IMR-90 (cell line): ENCODE results near the gene ANK3. TPM values are rescaled to one million over a fixed set of nuclear protein-coding genes. Genes with fewer than 3 reads are reported as not detected.
"Not testable (repeated sequence)": the region's sequence is repeated elsewhere in the genome, so short reads cannot be mapped to it uniquely, and the experiment has no call there.

ENCODE experiments used
- ATAC-seq: fragments of 200-7000 bp; cut with Tn5 transposase; 2 replicates; pipeline ENCODE4 v1.9.1; 2020; ENCODE audit warnings: low read depth, mild to moderate bottlenecking, moderate library complexity
- BruUV-seq: library from RNA; stranded (reverse); fragments of 400-500 nt; replicated peaks from 2 replicates; lab custom pipeline; 2021; lab: Mats Ljungman, UMichigan
- CTCF ChIA-PET: fragments of 300-600 bp; formaldehyde crosslinking; extraction: SDS; loops from one replicate; lab custom pipeline; 2021; ENCODE audit warnings: antibody characterized with exemption; lab: Yijun Ruan, JAX
- POLR2A ChIA-PET: fragments of 300-600 bp; sonication (Branson Sonifier 250); formaldehyde crosslinking; loops from one replicate; lab custom pipeline; 2022; ENCODE audit warnings: antibody characterized with exemption; ENCODE audit not compliant: unreplicated experiment; lab: Charles Lee
- DNase-seq: peaks from one replicate; pipeline ENCODE4 v3.0.0; 2013
- H2AFZ ChIP-seq: replicated peaks from 2 replicates; pipeline ENCODE3; 2013; ENCODE audit warnings: low read length, mild to moderate bottlenecking; ENCODE audit not compliant: poor library complexity
- H2AK5ac ChIP-seq: 2 replicates; pipeline ENCODE4 v1.6.1; 2013; ENCODE audit warnings: low read depth, low read length, inconsistent platforms
- H2AK9ac ChIP-seq: replicated peaks from 2 replicates; pipeline ENCODE3; 2013; ENCODE audit warnings: mild to moderate bottlenecking, low read depth, low read length, moderate library complexity; ENCODE audit not compliant: poor library complexity
- H2BK120ac ChIP-seq: 2 replicates; pipeline ENCODE4 v1.6.1; 2013; ENCODE audit warnings: low read depth, low read length, inconsistent platforms
- H2BK15ac ChIP-seq: 3 replicates; pipeline ENCODE4 v1.6.1; 2013; ENCODE audit warnings: low read depth, low read length, inconsistent platforms
- H2BK20ac ChIP-seq: 2 replicates; pipeline ENCODE4 v1.6.1; 2013; ENCODE audit warnings: low read depth, mild to moderate bottlenecking, inconsistent platforms, low read length, moderate library complexity
- H2BK5ac ChIP-seq: 2 replicates; pipeline ENCODE4 v1.6.1; 2013; ENCODE audit warnings: mild to moderate bottlenecking, low read depth, low read length, inconsistent platforms; ENCODE audit not compliant: poor library complexity, severe bottlenecking
- H3K14ac ChIP-seq: replicated peaks from 2 replicates; pipeline ENCODE4 v1.6.1; 2013; ENCODE audit warnings: low read depth, low read length, inconsistent platforms
- H3K18ac ChIP-seq: 2 replicates; pipeline ENCODE4 v1.6.1; 2013; ENCODE audit warnings: low read depth, low read length, control low read depth
- H3K23ac ChIP-seq: 2 replicates; pipeline ENCODE4 v1.6.1; 2013; ENCODE audit warnings: low read depth, low read length, inconsistent platforms
- H3K27ac ChIP-seq: 2 replicates; pipeline ENCODE4 v1.5.1; 2013; ENCODE audit warnings: mild to moderate bottlenecking, control low read depth, low read length; ENCODE audit not compliant: insufficient read depth
- H3K27me3 ChIP-seq: 2 replicates; pipeline ENCODE4 v1.6.1; 2013; ENCODE audit warnings: low read length; ENCODE audit not compliant: control insufficient read depth, insufficient read depth
- H3K36me3 ChIP-seq: 2 replicates; pipeline ENCODE4 v1.6.1; 2013; ENCODE audit warnings: low read length, mixed read lengths; ENCODE audit not compliant: control insufficient read depth, insufficient read depth
- H3K4ac ChIP-seq: 2 replicates; pipeline ENCODE4 v1.6.1; 2013; ENCODE audit warnings: low read depth, low read length, inconsistent platforms
- H3K4me1 ChIP-seq: 2 replicates; pipeline ENCODE4 v1.6.1; 2013; ENCODE audit warnings: low read length, mixed read lengths; ENCODE audit not compliant: control insufficient read depth, insufficient read depth
- H3K4me2 ChIP-seq: 2 replicates; pipeline ENCODE4 v1.6.1; 2013; ENCODE audit warnings: low read depth, mild to moderate bottlenecking, control low read depth, low read length, moderate library complexity
- H3K4me3 ChIP-seq: 2 replicates; pipeline ENCODE4 v1.5.1; 2013; ENCODE audit warnings: low read depth, mild to moderate bottlenecking, control low read depth, low read length, moderate library complexity; ENCODE audit not compliant: insufficient read depth
- H3K56ac ChIP-seq: 2 replicates; pipeline ENCODE4 v1.6.1; 2013; ENCODE audit warnings: low read length, inconsistent platforms; ENCODE audit not compliant: insufficient read depth; ENCODE audit errors: extremely low read depth
- H3K79me1 ChIP-seq, 2 experiments: 2 replicates each; pipeline ENCODE4 v1.6.1; 2013; ENCODE audit warnings: low read length in 2 of 2, inconsistent platforms in 1 of 2, low read depth in 1 of 2
- H3K9ac ChIP-seq: 2 replicates; pipeline ENCODE4 v1.6.1; 2013; ENCODE audit warnings: low read depth, low read length, control low read depth
- H3K9me1 ChIP-seq: 2 replicates; pipeline ENCODE4 v1.6.1; 2013; ENCODE audit warnings: low read length, inconsistent platforms; ENCODE audit not compliant: insufficient read depth
- H3K9me3 ChIP-seq: 2 replicates; pipeline ENCODE4 v1.6.1; 2013; ENCODE audit warnings: low read length; ENCODE audit not compliant: control insufficient read depth, insufficient read depth
- H4K20me1 ChIP-seq: 2 replicates; pipeline ENCODE4 v1.6.1; 2013; ENCODE audit warnings: low read length, inconsistent platforms; ENCODE audit not compliant: insufficient read depth
- H4K5ac ChIP-seq: 2 replicates; pipeline ENCODE4 v1.6.1; 2013; ENCODE audit warnings: mild to moderate bottlenecking, low read depth, low read length, control low read depth
- H4K8ac ChIP-seq, 2 experiments: 2 replicates each; pipeline ENCODE4 v1.6.1; 2013; ENCODE audit warnings: low read depth in 2 of 2, low read length in 2 of 2, control low read depth in 1 of 2, inconsistent platforms in 1 of 2
- H4K91ac ChIP-seq: 2 replicates; pipeline ENCODE4 v1.6.1; 2013; ENCODE audit warnings: low read depth, low read length, inconsistent platforms; ENCODE audit not compliant: insufficient read depth
- WGBS, 2 experiments: methylation state at CpG; one replicate each; pipeline versions ENCODE4 v1.1.5 to v1.1.7; 2013; ENCODE audit warnings: missing lambda C conversion rate in 2 of 2; ENCODE audit not compliant: insufficient read length in 1 of 2; ENCODE audit errors: extremely low coverage in 2 of 2; 5-methylcytosine and 5-hydroxymethylcytosine counted together
- dilution Hi-C: fragments of 300-500 bp; cut with HindIII; formaldehyde crosslinking; loops from one replicate; pipeline ENCODE4 v1.14.3; 2018; ENCODE audit warnings: low sequenced_read_pairs; ENCODE audit not compliant: unreplicated experiment
- in situ Hi-C: fragments of 300-500 bp; cut with MboI; formaldehyde crosslinking; loops from 3 replicates; pipeline ENCODE4 v1.14.3; 2019; ENCODE audit warnings: low sequenced_read_pairs, inconsistent platforms, mixed read lengths
- intact Hi-C: fragments of 100-400 bp; cut with micrococcal nuclease; formaldehyde crosslinking; loops from 2 replicates; pipeline ENCODE4 v1.10.0; 2022
- polyA plus RNA-seq, 3 experiments: library from polyadenylated mRNA; depleted of rRNA; stranded (reverse); fragments of >200 nt; gene quantifications; 2 replicates each; pipeline ENCODE4 v1.2.3, GENCODE V29; 2012; ENCODE audit warnings: low replicate concordance in 1 of 3
- total RNA-seq: library from RNA; depleted of rRNA; stranded (reverse); fragments of >200 nt; gene quantifications from 2 replicates; pipeline ENCODE4 v1.2.3, GENCODE V29; 2012

ANK3 gene
- total and polyA plus RNA-seq, 2 of the 4 experiments (the other 2 are of a cell fraction): 0.63 to 1.8 TPM

GRCh38 chr10:60292536-60292935 lies 97.1 kb downstream of the ANK3 start:
- H3K9ac ChIP-seq, H3K27ac ChIP-seq, H2BK15ac ChIP-seq, H3K4ac ChIP-seq, H4K8ac ChIP-seq, H3K79me1 ChIP-seq, H3K9me1 ChIP-seq, DNase-seq, H2BK20ac ChIP-seq, H3K23ac ChIP-seq, in situ Hi-C loops, H2BK5ac ChIP-seq, H3K18ac ChIP-seq, H2AK5ac ChIP-seq, H3K4me2 ChIP-seq, H3K4me1 ChIP-seq, H2AFZ ChIP-seq, dilution Hi-C loops, H3K4me3 ChIP-seq, H4K5ac ChIP-seq, H3K56ac ChIP-seq, H3K36me3 ChIP-seq, H2AK9ac ChIP-seq, POLR2A ChIA-PET, H3K9me3 ChIP-seq, intact Hi-C loops, H2BK120ac ChIP-seq, H3K14ac ChIP-seq, CTCF ChIA-PET, H3K27me3 ChIP-seq, ATAC-seq, H4K91ac ChIP-seq, H4K20me1 ChIP-seq, BruUV-seq: not testable (repeated sequence)
- WGBS, 2 experiments: no CpG with 5 or more reads among the region's 6 CpGs
